DND-41 (cell line): Measurements from ENCODE around the gene RPL21.

Experiments used
- EZH2 ChIP-seq: IDR thresholded peaks from 3 replicates; pipeline ENCODE4 v1.6.1; 2012; ENCODE audit warnings: borderline replicate concordance, low read depth, mild to moderate bottlenecking, moderate library complexity, low read length, inconsistent platforms; ENCODE audit not compliant: severe bottlenecking
- TF ChIP-seq, protein P1 (sequence below): IDR thresholded peaks from 2 replicates; pipeline ENCODE4 v1.5.1; 2012; ENCODE audit warnings: borderline replicate concordance, low read length, moderate library complexity, mild to moderate bottlenecking; ENCODE audit not compliant: poor library complexity, severe bottlenecking; ENCODE audit errors: extremely low read depth

DNA sequence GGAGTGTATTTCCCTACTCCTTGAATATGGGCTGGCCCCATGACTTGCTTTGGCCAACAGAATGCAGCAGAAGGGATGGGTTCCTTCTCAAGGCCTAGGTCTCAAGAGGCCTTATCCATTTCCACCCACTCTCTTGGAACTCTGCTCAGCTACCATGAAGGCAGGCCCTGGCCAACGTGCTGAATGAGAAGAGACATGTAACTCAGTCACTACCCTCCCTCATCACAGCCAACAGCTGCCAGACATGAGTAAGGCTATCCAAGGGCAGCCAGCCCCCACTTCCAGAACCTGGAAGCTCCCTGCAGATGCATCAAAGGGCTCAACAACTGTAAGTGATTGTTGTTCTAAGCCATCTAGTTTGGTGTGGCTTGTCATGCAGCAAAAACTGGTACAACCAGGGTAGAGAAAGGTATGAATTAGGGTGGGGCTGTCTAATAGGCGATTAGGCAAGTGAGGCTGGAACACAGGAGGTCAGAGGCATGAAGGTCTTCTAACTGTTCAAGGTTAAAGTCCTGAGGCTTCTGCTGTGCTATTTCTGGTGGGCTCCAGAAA lies 17.8 kb downstream of the RPL21 start:
- TF ChIP-seq, protein P1, sequence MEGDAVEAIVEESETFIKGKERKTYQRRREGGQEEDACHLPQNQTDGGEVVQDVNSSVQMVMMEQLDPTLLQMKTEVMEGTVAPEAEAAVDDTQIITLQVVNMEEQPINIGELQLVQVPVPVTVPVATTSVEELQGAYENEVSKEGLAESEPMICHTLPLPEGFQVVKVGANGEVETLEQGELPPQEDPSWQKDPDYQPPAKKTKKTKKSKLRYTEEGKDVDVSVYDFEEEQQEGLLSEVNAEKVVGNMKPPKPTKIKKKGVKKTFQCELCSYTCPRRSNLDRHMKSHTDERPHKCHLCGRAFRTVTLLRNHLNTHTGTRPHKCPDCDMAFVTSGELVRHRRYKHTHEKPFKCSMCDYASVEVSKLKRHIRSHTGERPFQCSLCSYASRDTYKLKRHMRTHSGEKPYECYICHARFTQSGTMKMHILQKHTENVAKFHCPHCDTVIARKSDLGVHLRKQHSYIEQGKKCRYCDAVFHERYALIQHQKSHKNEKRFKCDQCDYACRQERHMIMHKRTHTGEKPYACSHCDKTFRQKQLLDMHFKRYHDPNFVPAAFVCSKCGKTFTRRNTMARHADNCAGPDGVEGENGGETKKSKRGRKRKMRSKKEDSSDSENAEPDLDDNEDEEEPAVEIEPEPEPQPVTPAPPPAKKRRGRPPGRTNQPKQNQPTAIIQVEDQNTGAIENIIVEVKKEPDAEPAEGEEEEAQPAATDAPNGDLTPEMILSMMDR, result no peak
- TF ChIP-seq EZH2, result no peak
